Spleen (tissue), 11 donors: ENCODE measurements around the gene DISC1. TPM values are rescaled to one million over a fixed set of nuclear protein-coding genes. Genes with fewer than 3 reads are reported as not detected.

Experiments
- DNase-seq: peaks from one replicate; pipeline ENCODE4 v3.0.0-alpha.2; 2020
- H3K27ac ChIP-seq, 8 donors: fragments of 200-600 bp; sonication (generic) in 7 of 8; 1 replicate in 4 of 8; 2 replicates in 4 of 8; pipeline versions ENCODE4 v1.5.0 to v1.8.0; 2016 to 2021; ENCODE audit warnings: inconsistent platforms in 4 of 8, mild to moderate bottlenecking in 4 of 8, moderate library complexity in 1 of 8
- H3K27me3 ChIP-seq, 7 donors: fragments of 200-600 bp; sonication (generic) in 6 of 7; replicated peaks in 1 of 7; 1 replicate in 4 of 7; 2 replicates in 3 of 7; pipeline versions ENCODE4 v1.5.0 to v1.8.0; 2016 to 2021; ENCODE audit warnings: inconsistent platforms in 3 of 7, mild to moderate bottlenecking in 1 of 7
- H3K36me3 ChIP-seq, 6 donors: fragments of 200-600 bp; sonication (generic) in 5 of 6; 1 replicate in 4 of 6; 2 replicates in 2 of 6; pipeline versions ENCODE4 v1.5.0 to v1.8.0; 2016 to 2021; ENCODE audit warnings: inconsistent platforms in 2 of 6
- H3K4me1 ChIP-seq, 6 donors: fragments of 200-600 bp; sonication (generic) in 5 of 6; 1 replicate in 3 of 6; 2 replicates in 3 of 6; pipeline versions ENCODE4 v1.5.0 to v1.8.0; 2016 to 2021; ENCODE audit warnings: inconsistent platforms in 3 of 6
- H3K4me3 ChIP-seq, 8 donors: fragments of 200-600 bp; sonication (generic) in 7 of 8; 1 replicate in 4 of 8; 2 replicates in 4 of 8; pipeline versions ENCODE4 v1.5.0 to v1.8.0; 2016 to 2021; ENCODE audit warnings: inconsistent platforms in 4 of 8, mild to moderate bottlenecking in 4 of 8, moderate library complexity in 2 of 8
- H3K9me3 ChIP-seq, 8 donors: fragments of 200-600 bp; sonication (generic) in 7 of 8; 1 replicate in 4 of 8; 2 replicates in 4 of 8; pipeline versions ENCODE4 v1.5.0 to v1.8.0; 2016 to 2021; ENCODE audit warnings: inconsistent platforms in 4 of 8
- CTCF ChIP-seq, 11 experiments: fragments of 200-600 bp in 7 of 11; fragments of 450-650 bp in 4 of 11; sonication (generic) in 4 of 11; IDR thresholded peaks in 8 of 11; conservative IDR thresholded peaks in 3 of 11; 1 replicate in 7 of 11; 2 replicates in 4 of 11; pipeline versions ENCODE4 v1.4.0 to v1.8.0; 2016 to 2021; ENCODE audit warnings: antibody characterized with exemption in 11 of 11, inconsistent platforms in 4 of 11, mild to moderate bottlenecking in 1 of 11
- POLR2A ChIP-seq, 3 donors: fragments of 450-650 bp; IDR thresholded peaks; one replicate each; pipeline ENCODE4 v1.5.1; 2017; ENCODE audit warnings: antibody characterized with exemption in 3 of 3, mild to moderate bottlenecking in 1 of 3
- POLR2AphosphoS5 ChIP-seq, 3 donors: sonication (generic); formaldehyde crosslinking; IDR thresholded peaks; one replicate each; pipeline ENCODE4 v1.5.1; 2017; ENCODE audit warnings: antibody characterized with exemption in 3 of 3
- WGBS, 5 donors: extraction: QIAGEN DNeasy Blood & Tissue Kit in 3 of 5; methylation state at CpG; one replicate each; pipeline versions ENCODE4 v1.1.5 to v1.1.7; 2013 to 2018; 5-methylcytosine and 5-hydroxymethylcytosine counted together
- intact Hi-C: fragments of 100-400 bp; cut with DNase I; formaldehyde crosslinking; loops from one replicate; pipeline ENCODE4 v1.15.0; 2023; ENCODE audit warnings: low total_unique reads
- polyA plus RNA-seq, 3 donors: library from polyadenylated mRNA; stranded (reverse); fragments of 200-250 nt; gene quantifications; one replicate each; pipeline ENCODE4 v1.2.1, GENCODE V29; 2013
- total RNA-seq, 7 donors: library from RNA; depleted of rRNA in 3 of 7; stranded (reverse); fragments of >200 nt in 3 of 7; fragmentation: NEBNext Ultra II Directional in 4 of 7; extraction: Animal tissue kit (Norgen Biotek cat#: 25700) in 4 of 7; gene quantifications; one replicate each; pipeline versions ENCODE4 v1.1.0 to v1.2.1, GENCODE V29; 2016 to 2021
- donor health status: healthy with polysubstance abuse.
- donor health status: DM: no; HTN: no; CAD: no; lungs with moderate emphysema.
- donor health status: DM: no; HTN: no; CAD: no.
- donor health status: Bipolar disorder and iron deficiency.
- donor health status: healthy.
- donor health status: DM: no; HTN: no; CAD: no.
- donor health status: DM: yes; HTN: yes; CAD: no.

Gene DISC1
- total and polyA plus RNA-seq, 10 donors, result 0.89 to 36.4 (median 24.2) TPM

GRCh38 chr1:231605149-231606100 lies 21.2 kb upstream of the DISC1 start:
- Histone ChIP-seq H3K27me3 (no peaks in the 10 kb centered on the region), H3K4me3 (no peak overlapping the region), H3K36me3 (no peaks in the 10 kb centered on the region), H3K27ac (no peak overlapping the region), H3K4me1 (peaks cover 0 to 47% (median 11%) of the 10 kb centered on the region in 6 donors), H3K9me3 (no peaks in the 10 kb centered on the region)
- TF ChIP-seq CTCF (IDR thresholded peaks at IDR 0.05 in 8 of 11, conservative IDR thresholded peaks at IDR 0.05 in 3 of 11) (no peak), POLR2A (IDR thresholded peaks at IDR 0.05) (no peak), POLR2AphosphoS5 (IDR thresholded peaks at IDR 0.05) (no peak)
- DNase-seq, result no peak
- WGBS, 5 donors, result 55 to 74% (median 65%) methylated on average over 8 of the region's 8 CpGs
- intact Hi-C loops, result no loop called here

GRCh38 chr1:231606712-231607111 lies 19.9 kb upstream of the DISC1 start:
- Histone ChIP-seq H3K27me3 (no peaks in the 10 kb centered on the region), H3K27ac (no peak overlapping the region), H3K36me3 (no peaks in the 10 kb centered on the region), H3K4me3 (no peak overlapping the region), H3K4me1 (peaks cover 4 to 47% (median 12%) of the 10 kb centered on the region in 6 donors), H3K9me3 (no peaks in the 10 kb centered on the region)
- intact Hi-C loops, result no loop called here
- TF ChIP-seq CTCF (IDR thresholded peaks at IDR 0.05 in 8 of 11, conservative IDR thresholded peaks at IDR 0.05 in 3 of 11) (no peak), POLR2AphosphoS5 (IDR thresholded peaks at IDR 0.05) (no peak), POLR2A (IDR thresholded peaks at IDR 0.05) (no peak)
- whole genome bisulfite sequencing, 5 donors, result 81 to 89% (median 84%) methylated on average over 4 of the region's 4 CpGs
- DNase-seq, result no peak

- no peak for DNase-seq
- peaks cover 24 to 63% (median 41%) of the 10 kb centered on the region in 6 donors for H3K4me1 ChIP-seq
- intact Hi-C loops, result no loop called here
- H3K36me3 ChIP-seq, result no peaks in the 10 kb centered on the region
- TF ChIP-seq POLR2AphosphoS5 (IDR thresholded peaks at IDR 0.05), result no peak
- no peak for TF ChIP-seq CTCF (IDR thresholded peaks at IDR 0.05 in 8 of 11, conservative IDR thresholded peaks at IDR 0.05 in 3 of 11)
- TF ChIP-seq POLR2A (IDR thresholded peaks at IDR 0.05), result no peak
- H3K9me3 ChIP-seq, result peaks cover 0 to 6% (median 0%) of the 10 kb centered on the region in 8 donors
- no peaks in the 10 kb centered on the region for H3K27me3 ChIP-seq
- 78 to 85% (median 83%) methylated on average over 2 of the region's 2 CpGs for WGBS, 5 donors
- H3K27ac ChIP-seq, result no peak overlapping the region
- no peak overlapping the region for H3K4me3 ChIP-seq
Measured at GRCh38 chr1:231610388-231610787, 16.2 kb upstream of the DISC1 start.

GRCh38 chr1:231611111-231611510 lies 15.5 kb upstream of the DISC1 start:
- DNase-seq, result no peak
- H3K4me3 ChIP-seq, result no peak overlapping the region
- WGBS, 5 donors, result 71 to 85% (median 78%) methylated on average over 5 of the region's 5 CpGs
- intact Hi-C loops, result no loop called here
- H3K9me3 ChIP-seq, result peaks cover 0 to 6% (median 0%) of the 10 kb centered on the region in 8 donors
- peak overlapping the region in 4 of 8 donors; percentile 81 to 90 (median 88) for H3K27ac ChIP-seq
- no peaks in the 10 kb centered on the region for H3K27me3 ChIP-seq
- H3K4me1 ChIP-seq, result peaks cover 24 to 64% (median 41%) of the 10 kb centered on the region in 6 donors
- TF ChIP-seq POLR2A (IDR thresholded peaks at IDR 0.05), result no peak
- TF ChIP-seq POLR2AphosphoS5 (IDR thresholded peaks at IDR 0.05), result no peak
- TF ChIP-seq CTCF (IDR thresholded peaks at IDR 0.05 in 8 of 11, conservative IDR thresholded peaks at IDR 0.05 in 3 of 11), result no peak
- H3K36me3 ChIP-seq, result no peaks in the 10 kb centered on the region
